ENCODE measurements around the gene TGIF2.

TGIF2 gene

GRCh38 chr20:36541227-36541767 is 32.1 kb upstream of the TGIF2 start, which contains the start of gene MYL9:
Gene MYL9, plus strand, starts transcription at chr20:36541519. Its CDS starts 3,366 bp downstream, at chr20:36544885.
- Histone ChIP-seq H3K9ac (ENCODE audit: low read length) (no peak within 1 kb of the TSS), H3K27me3 (replicated peaks; ENCODE audit: insufficient read depth, low read length) (no peaks in the 10 kb centered on the region), H3K79me2 (ENCODE audit: low read length) (no peaks in the 10 kb centered on the region), H3K27ac (ENCODE audit: low read length) (no peak within 1 kb of the TSS), H3K36me3 (replicated peaks; ENCODE audit: insufficient read depth, low read length) (no peaks in the 10 kb centered on the region), H2AFZ (ENCODE audit: low read length) (peak within 1 kb of the TSS; percentile 57), H3K4me2 (ENCODE audit: low read depth, low read length) (peak within 1 kb of the TSS; percentile 24; the same call in 1 of the 2 replicates), H3F3A (ENCODE audit: insufficient read depth, low read length) (0 out of 2 replicates have a peak, but pooled peaks cover 3% of the 10 kb centered on the region), H3K9me2 (replicated peaks; ENCODE audit: insufficient read depth, low read length) (no peaks in the 10 kb centered on the region), H3K4me3 (ENCODE audit: low read length) (no peak within 1 kb of the TSS), H4K20me1 (ENCODE audit: insufficient read depth, low read length) (no peaks in the 10 kb centered on the region), H3K4me1 (ENCODE audit: low read length) (no peaks in the 10 kb centered on the region), H3K9me3 (replicated peaks; ENCODE audit: insufficient read depth, low read length) (no peaks in the 10 kb centered on the region)
- no peak for TF ChIP-seq EZH2phosphoT487 (IDR thresholded peaks at IDR 0.05; ENCODE audit: low read length)
- TF ChIP-seq CTCF (IDR thresholded peaks at IDR 0.05; ENCODE audit: low read length), result no peak
- no peak for TF ChIP-seq EZH2 (optimal IDR thresholded peaks at IDR 0.05; ENCODE audit: low read depth, low read length)
- DNase-seq, result no peak

GRCh38 chr20:36541768-36542488 is 31.5 kb upstream of the TGIF2 start:
- Histone ChIP-seq H3K4me3 (ENCODE audit: low read length) (no peak overlapping the region), H3K36me3 (replicated peaks; ENCODE audit: insufficient read depth, low read length) (no peaks in the 10 kb centered on the region), H3K27me3 (replicated peaks; ENCODE audit: insufficient read depth, low read length) (no peaks in the 10 kb centered on the region), H4K20me1 (ENCODE audit: insufficient read depth, low read length) (no peaks in the 10 kb centered on the region), H3K9ac (ENCODE audit: low read length) (no peak overlapping the region), H3K79me2 (ENCODE audit: low read length) (no peaks in the 10 kb centered on the region), H3K9me3 (replicated peaks; ENCODE audit: insufficient read depth, low read length) (no peaks in the 10 kb centered on the region), H2AFZ (ENCODE audit: low read length) (peak overlapping the region; percentile 57), H3K4me2 (ENCODE audit: low read depth, low read length) (no peak overlapping the region; the same call in 1 of the 2 replicates), H3K27ac (ENCODE audit: low read length) (no peak overlapping the region), H3K9me2 (replicated peaks; ENCODE audit: insufficient read depth, low read length) (no peaks in the 10 kb centered on the region), H3F3A (ENCODE audit: insufficient read depth, low read length) (0 out of 2 replicates have a peak, but pooled peaks cover 3% of the 10 kb centered on the region), H3K4me1 (ENCODE audit: low read length) (no peaks in the 10 kb centered on the region)
- TF ChIP-seq EZH2 (optimal IDR thresholded peaks at IDR 0.05; ENCODE audit: low read depth, low read length), result no peak
- TF ChIP-seq CTCF (IDR thresholded peaks at IDR 0.05; ENCODE audit: low read length), result peak; percentile 14; the same call in 1 of the 2 replicates
- TF ChIP-seq EZH2phosphoT487 (IDR thresholded peaks at IDR 0.05; ENCODE audit: low read length), result no peak
- no peak for DNase-seq

- H3K9me3 ChIP-seq (replicated peaks; ENCODE audit: insufficient read depth, low read length), result no peaks in the 10 kb centered on the region
- no peaks in the 10 kb centered on the region for H3K36me3 ChIP-seq (replicated peaks; ENCODE audit: insufficient read depth, low read length)
- no peak overlapping the region for H3K9ac ChIP-seq (ENCODE audit: low read length)
- DNase-seq, result no peak
- H3K4me3 ChIP-seq (ENCODE audit: low read length), result no peak overlapping the region
- H3F3A ChIP-seq (ENCODE audit: insufficient read depth, low read length), result 0 out of 2 replicates have a peak, but pooled peaks cover 3% of the 10 kb centered on the region
- no peak for TF ChIP-seq EZH2 (optimal IDR thresholded peaks at IDR 0.05; ENCODE audit: low read depth, low read length)
- no peak for TF ChIP-seq EZH2phosphoT487 (IDR thresholded peaks at IDR 0.05; ENCODE audit: low read length)
- TF ChIP-seq CTCF (IDR thresholded peaks at IDR 0.05; ENCODE audit: low read length), result no peak
- H3K4me1 ChIP-seq (ENCODE audit: low read length), result no peaks in the 10 kb centered on the region
- no peak overlapping the region for H3K27ac ChIP-seq (ENCODE audit: low read length)
- no peak overlapping the region for H3K4me2 ChIP-seq (ENCODE audit: low read depth, low read length)
- no peaks in the 10 kb centered on the region for H4K20me1 ChIP-seq (ENCODE audit: insufficient read depth, low read length)
- no peaks in the 10 kb centered on the region for H3K9me2 ChIP-seq (replicated peaks; ENCODE audit: insufficient read depth, low read length)
- H2AFZ ChIP-seq (ENCODE audit: low read length), result no peak overlapping the region
- H3K27me3 ChIP-seq (replicated peaks; ENCODE audit: insufficient read depth, low read length), result no peaks in the 10 kb centered on the region
- H3K79me2 ChIP-seq (ENCODE audit: low read length), result no peaks in the 10 kb centered on the region
Measured at GRCh38 chr20:36542516-36543183, 30.7 kb upstream of the TGIF2 start.

Measured in MM.1S (cell line).